ENCODE results near the gene ZNF716.

GRCh38 chr7:57425969-57426628, 23.9 kb upstream of the ZNF716 start:
- TF ChIP-seq CTCF (IDR thresholded peaks at IDR 0.05; ENCODE audit: borderline replicate concordance, extremely low read depth, low read length, poor library complexity, severe bottlenecking) (peak; percentile 58), EZH2 (IDR thresholded peaks at IDR 0.05; ENCODE audit: borderline replicate concordance, low read depth, low read length, severe bottlenecking) (no peak)
